ENCODE measurements around the gene ACBD3.

The ACBD3 gene

DNA sequence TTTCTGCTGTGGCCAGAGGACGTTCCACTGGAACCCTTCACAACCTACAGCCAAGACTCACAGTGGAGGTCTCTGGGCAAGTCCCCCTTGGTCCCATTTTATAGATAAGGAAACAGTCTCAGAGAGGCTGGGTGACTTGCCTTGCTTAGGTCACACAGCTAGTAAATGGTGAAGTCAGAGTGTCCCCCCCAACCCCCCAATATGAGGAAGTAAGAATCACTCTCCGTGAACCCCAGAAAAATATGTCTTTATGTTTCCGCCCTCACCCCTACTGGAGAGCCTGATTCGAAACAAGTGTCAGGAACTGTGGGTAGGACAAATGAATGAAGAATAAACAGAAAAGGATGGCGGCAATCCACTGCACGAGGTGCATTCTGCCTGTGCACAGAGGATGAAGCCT lies 67.4 kb downstream of the ACBD3 start:
- Histone ChIP-seq H3K9me3 (replicated peaks; ENCODE audit: insufficient read depth, low read length) (no peaks in the 10 kb centered on the region), H3K9ac (ENCODE audit: low read length) (no peak overlapping the region), H3K9me2 (replicated peaks; ENCODE audit: insufficient read depth, low read length) (no peaks in the 10 kb centered on the region), H3K27me3 (replicated peaks; ENCODE audit: insufficient read depth, low read length) (no peaks in the 10 kb centered on the region), H3K36me3 (replicated peaks; ENCODE audit: insufficient read depth, low read length) (no peaks in the 10 kb centered on the region), H3K4me2 (ENCODE audit: low read depth, low read length) (no peak overlapping the region), H3K79me2 (ENCODE audit: low read length) (no peaks in the 10 kb centered on the region), H3K4me3 (ENCODE audit: low read length) (no peak overlapping the region), H3K27ac (ENCODE audit: low read length) (no peak overlapping the region), H4K20me1 (ENCODE audit: insufficient read depth, low read length) (no peaks in the 10 kb centered on the region), H2AFZ (ENCODE audit: low read length) (no peak overlapping the region), H3F3A (ENCODE audit: insufficient read depth, low read length) (peaks cover 17% of the 10 kb centered on the region), H3K4me1 (ENCODE audit: low read length) (peaks cover 19% of the 10 kb centered on the region)
- TF ChIP-seq, protein P1, sequence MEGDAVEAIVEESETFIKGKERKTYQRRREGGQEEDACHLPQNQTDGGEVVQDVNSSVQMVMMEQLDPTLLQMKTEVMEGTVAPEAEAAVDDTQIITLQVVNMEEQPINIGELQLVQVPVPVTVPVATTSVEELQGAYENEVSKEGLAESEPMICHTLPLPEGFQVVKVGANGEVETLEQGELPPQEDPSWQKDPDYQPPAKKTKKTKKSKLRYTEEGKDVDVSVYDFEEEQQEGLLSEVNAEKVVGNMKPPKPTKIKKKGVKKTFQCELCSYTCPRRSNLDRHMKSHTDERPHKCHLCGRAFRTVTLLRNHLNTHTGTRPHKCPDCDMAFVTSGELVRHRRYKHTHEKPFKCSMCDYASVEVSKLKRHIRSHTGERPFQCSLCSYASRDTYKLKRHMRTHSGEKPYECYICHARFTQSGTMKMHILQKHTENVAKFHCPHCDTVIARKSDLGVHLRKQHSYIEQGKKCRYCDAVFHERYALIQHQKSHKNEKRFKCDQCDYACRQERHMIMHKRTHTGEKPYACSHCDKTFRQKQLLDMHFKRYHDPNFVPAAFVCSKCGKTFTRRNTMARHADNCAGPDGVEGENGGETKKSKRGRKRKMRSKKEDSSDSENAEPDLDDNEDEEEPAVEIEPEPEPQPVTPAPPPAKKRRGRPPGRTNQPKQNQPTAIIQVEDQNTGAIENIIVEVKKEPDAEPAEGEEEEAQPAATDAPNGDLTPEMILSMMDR (IDR thresholded peaks at IDR 0.05; ENCODE audit: low read length) = no peak
- TF ChIP-seq EZH2phosphoT487 (IDR thresholded peaks at IDR 0.05; ENCODE audit: low read length) (no peak), EZH2 (optimal IDR thresholded peaks at IDR 0.05; ENCODE audit: low read depth, low read length) (no peak)
- DNase-seq = peak; percentile 5

DNA sequence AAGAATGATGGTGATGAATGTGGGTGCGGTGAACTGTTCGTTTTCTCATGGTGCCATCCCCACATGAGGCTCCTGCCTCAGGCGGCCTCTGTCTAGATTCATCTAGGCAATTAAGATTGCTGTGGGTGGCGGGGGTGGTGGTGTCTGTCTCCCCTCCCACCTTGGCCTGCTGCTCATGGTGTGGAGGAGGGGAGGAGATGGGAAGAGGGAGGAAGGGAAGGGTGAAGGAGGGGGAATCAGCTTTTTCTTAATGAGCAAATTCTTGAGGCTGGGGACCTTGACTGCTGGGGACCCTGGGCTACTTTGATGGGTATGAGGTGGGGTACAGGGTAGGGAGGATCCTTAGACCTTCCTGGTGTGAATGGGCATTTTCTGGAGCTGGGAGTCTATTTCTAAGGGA lies 68.2 kb downstream of the ACBD3 start:
- Histone ChIP-seq H4K20me1 (ENCODE audit: insufficient read depth, low read length) (no peaks in the 10 kb centered on the region), H3K4me2 (ENCODE audit: low read depth, low read length) (no peak overlapping the region), H3K4me3 (ENCODE audit: low read length) (no peak overlapping the region), H3F3A (ENCODE audit: insufficient read depth, low read length) (peaks cover 15% of the 10 kb centered on the region), H3K27me3 (replicated peaks; ENCODE audit: insufficient read depth, low read length) (no peaks in the 10 kb centered on the region), H3K9me3 (replicated peaks; ENCODE audit: insufficient read depth, low read length) (no peaks in the 10 kb centered on the region), H3K9me2 (replicated peaks; ENCODE audit: insufficient read depth, low read length) (no peaks in the 10 kb centered on the region), H2AFZ (ENCODE audit: low read length) (no peak overlapping the region), H3K9ac (ENCODE audit: low read length) (no peak overlapping the region), H3K4me1 (ENCODE audit: low read length) (peaks cover 11% of the 10 kb centered on the region), H3K36me3 (replicated peaks; ENCODE audit: insufficient read depth, low read length) (no peaks in the 10 kb centered on the region), H3K27ac (ENCODE audit: low read length) (no peak overlapping the region), H3K79me2 (ENCODE audit: low read length) (no peaks in the 10 kb centered on the region)
- TF ChIP-seq, protein P1 (IDR thresholded peaks at IDR 0.05; ENCODE audit: low read length) = no peak
- TF ChIP-seq EZH2phosphoT487 (IDR thresholded peaks at IDR 0.05; ENCODE audit: low read length) (no peak), EZH2 (optimal IDR thresholded peaks at IDR 0.05; ENCODE audit: low read depth, low read length) (no peak)
- DNase-seq = no peak

DNA sequence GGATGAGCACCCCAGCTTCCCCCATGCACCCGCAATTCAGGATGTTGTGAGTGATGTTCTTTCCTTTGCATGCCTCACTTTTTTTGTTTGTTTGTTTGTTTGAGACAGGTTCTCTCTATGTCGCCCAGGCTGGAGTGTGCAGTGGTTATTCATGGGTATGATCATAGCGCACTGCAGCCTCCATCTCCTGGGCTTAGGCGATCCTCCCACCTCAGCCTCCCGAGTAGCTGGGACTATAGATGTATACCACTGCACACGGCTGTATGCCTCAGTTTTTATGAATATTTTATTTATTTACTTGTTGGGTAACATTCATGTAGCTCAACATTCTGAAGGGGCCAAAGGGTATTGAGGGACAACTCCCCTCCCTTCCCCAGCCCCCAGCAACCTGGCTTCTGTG lies 69.2 kb downstream of the ACBD3 start:
- DNase-seq = no peak
- TF ChIP-seq, protein P1 (IDR thresholded peaks at IDR 0.05; ENCODE audit: low read length) = no peak
- TF ChIP-seq EZH2phosphoT487 (IDR thresholded peaks at IDR 0.05; ENCODE audit: low read length) (no peak), EZH2 (optimal IDR thresholded peaks at IDR 0.05; ENCODE audit: low read depth, low read length) (no peak)
- H3K9ac ChIP-seq (ENCODE audit: low read length) = no peak overlapping the region
- peaks cover 15% of the 10 kb centered on the region for H3K4me1 ChIP-seq (ENCODE audit: low read length)
- no peak overlapping the region for H3K4me3 ChIP-seq (ENCODE audit: low read length)
- no peak overlapping the region for H2AFZ ChIP-seq (ENCODE audit: low read length)
- no peaks in the 10 kb centered on the region for H3K36me3 ChIP-seq (replicated peaks; ENCODE audit: insufficient read depth, low read length)
- no peak overlapping the region for H3K27ac ChIP-seq (ENCODE audit: low read length)
- H4K20me1 ChIP-seq (ENCODE audit: insufficient read depth, low read length) = no peaks in the 10 kb centered on the region
- no peaks in the 10 kb centered on the region for H3K27me3 ChIP-seq (replicated peaks; ENCODE audit: insufficient read depth, low read length)
- peaks cover 14% of the 10 kb centered on the region for H3F3A ChIP-seq (ENCODE audit: insufficient read depth, low read length)
- no peaks in the 10 kb centered on the region for H3K9me3 ChIP-seq (replicated peaks; ENCODE audit: insufficient read depth, low read length)
- H3K9me2 ChIP-seq (replicated peaks; ENCODE audit: insufficient read depth, low read length) = no peaks in the 10 kb centered on the region
- H3K4me2 ChIP-seq (ENCODE audit: low read depth, low read length) = no peak overlapping the region
- no peaks in the 10 kb centered on the region for H3K79me2 ChIP-seq (ENCODE audit: low read length)
